ENCODE measurements around the gene FAM156B.
"Not testable (repeated sequence)": the region's sequence is repeated elsewhere in the genome, so short reads cannot be mapped to it uniquely, and the experiment has no call there.

Gene FAM156B

DNA sequence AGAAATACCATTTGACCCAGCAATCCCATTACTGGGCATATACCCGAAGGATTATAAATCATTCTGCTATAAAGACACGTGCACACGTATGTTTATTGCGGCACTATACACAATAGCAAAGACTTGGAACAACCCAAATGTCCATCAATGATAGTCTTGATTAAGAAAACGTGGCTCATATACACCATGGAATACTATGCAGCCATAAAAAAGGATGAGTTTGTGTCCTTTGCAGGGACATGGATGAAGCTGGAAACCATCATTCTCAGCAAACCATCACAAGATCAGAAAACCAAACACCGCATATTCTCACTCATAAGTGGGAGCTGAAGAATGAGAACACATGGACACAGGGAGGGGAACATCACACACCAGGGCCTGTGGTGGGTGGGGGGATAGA is 33.1 kb downstream of the FAM156B start:
- DNase-seq: not testable (repeated sequence)

DNA sequence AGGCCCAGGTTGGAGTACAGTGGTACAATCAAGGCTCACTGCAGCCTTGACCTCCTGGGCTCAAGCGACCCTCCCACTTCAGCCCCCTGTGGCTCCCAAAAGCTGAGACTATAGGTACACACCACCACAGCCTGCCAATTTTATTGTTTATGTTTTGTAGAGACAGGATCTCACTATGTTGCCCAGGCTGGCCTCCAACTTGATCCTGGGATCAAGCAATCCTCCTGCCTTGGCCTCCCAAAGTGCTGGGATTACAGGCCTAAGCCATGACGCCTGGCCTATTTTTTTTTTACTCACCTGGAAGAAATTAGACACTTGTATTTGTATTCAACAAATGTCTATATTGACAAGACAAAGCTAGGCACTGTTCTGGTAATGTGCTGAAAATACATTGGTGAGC is 36.1 kb downstream of the FAM156B start:
- no peak for DNase-seq

- DNase-seq: no peak
Measured at GRCh38 chrX:52933976-52934703, 37.0 kb downstream of the FAM156B start.

DNA sequence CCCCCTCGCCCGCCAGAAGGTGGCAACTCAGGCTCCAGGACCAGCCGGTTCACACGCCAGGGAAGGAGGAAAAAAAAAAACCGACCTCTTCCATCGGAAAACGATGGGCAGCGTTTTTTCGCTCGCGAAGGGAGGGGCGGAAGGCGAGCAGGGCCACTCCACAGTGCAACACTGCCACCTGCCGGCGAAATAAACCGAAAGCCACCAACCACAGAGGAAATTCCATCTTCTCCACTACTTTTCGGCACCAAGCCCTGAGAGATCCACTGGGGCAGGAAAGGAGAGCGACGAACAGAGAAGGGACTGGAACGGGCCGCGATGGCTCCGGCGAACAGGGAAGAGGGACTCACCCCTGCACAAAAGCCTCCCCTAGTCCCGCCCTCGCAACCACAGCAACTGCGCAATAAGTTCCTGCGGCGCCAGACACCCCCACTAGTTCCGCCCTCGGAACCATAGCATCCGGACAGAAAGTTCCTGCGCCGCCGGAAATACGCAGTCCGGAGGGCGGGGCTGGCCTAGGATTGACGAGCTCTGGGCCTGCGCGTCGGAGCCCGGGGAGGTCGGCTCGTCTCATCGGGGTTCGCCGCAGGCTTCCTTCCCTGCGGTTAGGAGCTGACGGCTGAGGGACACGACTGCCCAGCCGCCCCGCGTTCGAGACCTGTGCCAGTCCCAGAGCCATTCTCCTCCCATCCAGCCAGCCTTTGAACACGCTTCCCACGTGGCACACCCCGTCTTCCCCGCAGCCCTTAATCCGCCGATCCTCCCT is 37.8 kb downstream of the FAM156B start:
- peak; percentile 93 for DNase-seq

- not testable (repeated sequence) for DNase-seq
Measured at GRCh38 chrX:52935470-52935784, 38.3 kb downstream of the FAM156B start.

DNA sequence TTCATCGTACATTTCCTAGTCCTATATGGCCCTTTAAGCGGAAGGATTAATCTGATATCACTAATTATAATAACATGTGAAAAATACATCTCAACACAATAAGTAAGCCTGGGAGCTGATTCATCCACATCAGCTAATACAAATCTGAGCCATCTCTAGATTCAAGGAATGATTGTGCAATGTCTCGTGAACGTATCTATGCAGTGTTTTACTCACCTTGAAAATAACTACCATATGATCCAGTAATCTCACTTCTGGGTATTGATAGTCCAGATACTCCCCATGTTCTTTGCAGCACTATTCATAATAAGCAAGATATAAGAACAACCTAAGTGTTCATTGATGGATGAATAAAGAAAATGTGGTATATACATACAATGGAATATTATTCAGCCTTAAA is 43.6 kb downstream of the FAM156B start:
- not testable (repeated sequence) for DNase-seq

GRCh38 chrX:52941728-52942127 is 44.6 kb downstream of the FAM156B start:
- not testable (repeated sequence) for DNase-seq

- DNase-seq: not testable (repeated sequence)
Measured at GRCh38 chrX:52945838-52946494, 48.8 kb downstream of the FAM156B start.

DNA sequence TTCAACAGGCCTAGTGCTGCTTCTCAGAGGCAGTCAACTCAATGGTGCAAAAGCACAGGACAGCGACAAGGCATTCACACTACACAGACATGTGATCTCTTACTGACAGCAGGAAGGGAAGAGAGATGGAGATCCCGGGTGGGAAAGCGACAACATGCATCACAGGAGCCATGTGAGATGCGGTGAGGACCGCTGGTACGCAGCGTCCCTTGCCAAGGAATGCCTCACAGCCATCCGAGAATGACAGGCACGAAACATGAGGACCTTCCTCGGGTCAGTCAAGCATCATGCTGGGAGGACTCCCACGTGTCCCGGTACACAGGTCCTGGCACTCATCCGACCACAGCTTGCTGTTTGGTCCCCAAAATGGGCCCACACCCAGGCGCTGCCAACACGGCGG is 50.4 kb downstream of the FAM156B start:
- not testable (repeated sequence) for DNase-seq

DNA sequence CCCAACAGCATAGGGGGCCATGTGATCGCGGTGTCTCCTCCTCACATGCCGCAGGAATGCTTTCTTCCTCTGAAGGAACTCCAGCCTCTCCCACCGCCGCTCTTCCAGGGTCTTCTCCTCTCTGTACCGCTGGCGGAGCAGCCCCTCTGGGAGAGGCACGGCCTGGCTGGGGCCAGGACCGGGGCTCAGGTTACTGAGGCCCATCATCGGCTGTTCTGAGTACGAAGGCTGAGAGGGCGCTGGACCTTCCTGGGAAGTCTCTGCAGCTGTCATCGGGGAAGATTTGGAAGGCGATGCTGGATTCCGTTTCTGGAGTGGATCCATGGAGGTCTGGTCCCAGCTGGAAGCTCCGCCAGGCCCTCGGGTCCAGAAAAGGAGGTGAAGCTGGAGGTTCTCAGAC is 51.1 kb downstream of the FAM156B start:
- DNase-seq: not testable (repeated sequence)

GRCh38 chrX:52949325-52949724 is 52.2 kb downstream of the FAM156B start:
- DNase-seq: not testable (repeated sequence)

DNA sequence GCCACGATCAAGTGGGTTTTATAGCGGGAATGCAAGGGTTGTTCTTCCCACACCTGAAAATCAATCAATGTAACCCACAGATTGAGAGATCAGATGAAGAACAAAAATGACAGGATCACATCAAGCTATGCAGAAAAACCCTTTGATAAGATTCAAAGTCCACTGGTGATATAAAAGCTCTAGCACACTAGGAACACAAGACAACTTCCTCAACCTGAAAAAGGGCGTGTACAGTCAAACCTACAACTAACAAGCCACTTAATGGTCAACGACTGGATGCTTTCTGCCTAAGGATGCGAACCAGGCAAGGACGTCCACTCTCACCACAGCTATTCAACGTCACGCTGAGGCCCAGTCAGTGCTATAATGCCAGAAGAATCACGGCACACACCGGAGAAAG is 52.8 kb downstream of the FAM156B start:
- DNase-seq: not testable (repeated sequence)
